PFSK-1 (cell line): ENCODE measurements around the gene ERBIN.

Source experiments
- FOXP2 ChIP-seq: optimal IDR thresholded peaks from 2 replicates; pipeline ENCODE3; 2011; ENCODE audit warnings: borderline replicate concordance, control low read depth, inconsistent platforms; ENCODE audit not compliant: insufficient read depth; ENCODE audit errors: extremely low read length, extremely low read depth
- POLR2AphosphoS5 ChIP-seq: IDR thresholded peaks from 2 replicates; pipeline ENCODE4 v1.6.1; 2012; ENCODE audit warnings: low read depth, mild to moderate bottlenecking, control low read depth, low read length, moderate library complexity
- SIN3A ChIP-seq: IDR thresholded peaks from 2 replicates; pipeline ENCODE4 v1.6.1; 2012; ENCODE audit warnings: mild to moderate bottlenecking, low read length, moderate library complexity, borderline replicate concordance; ENCODE audit not compliant: insufficient read depth
- TAF1 ChIP-seq: IDR thresholded peaks from 2 replicates; pipeline ENCODE4 v1.6.1; 2012; ENCODE audit warnings: low read length, control low read depth, borderline replicate concordance; ENCODE audit not compliant: insufficient read depth
- TF ChIP-seq, protein P1 (sequence below), 2 experiments: IDR thresholded peaks; 2 replicates each; pipeline versions ENCODE4 v1.6.1 to v1.8.0; 2011 to 2012; ENCODE audit warnings: low read depth in 2 of 2, low read length in 2 of 2, control low read depth in 1 of 2, inconsistent platforms in 1 of 2, mild to moderate bottlenecking in 1 of 2, moderate library complexity in 1 of 2; ENCODE audit not compliant: insufficient read depth in 1 of 2

The ERBIN gene

DNA sequence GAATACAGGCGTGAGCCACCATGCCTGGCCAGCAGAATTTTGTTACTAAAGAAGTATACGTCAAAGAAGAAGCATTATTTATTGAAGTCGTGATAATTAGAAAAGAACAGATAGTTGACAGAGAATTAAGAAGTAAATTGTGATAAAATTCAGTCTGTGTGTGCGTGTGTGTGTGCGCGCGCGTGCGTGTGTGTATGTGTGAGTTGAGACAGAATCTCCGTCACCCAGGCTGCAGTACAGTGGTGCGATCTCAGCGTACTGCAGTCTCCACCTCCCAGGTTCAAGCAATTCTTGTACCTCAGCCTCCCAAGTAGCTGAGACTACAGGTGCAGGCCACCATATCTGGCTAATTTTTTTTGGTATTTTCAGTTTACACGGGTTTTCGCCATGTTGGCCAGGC is 77.8 kb downstream of the ERBIN start:
- TF ChIP-seq, protein P1, sequence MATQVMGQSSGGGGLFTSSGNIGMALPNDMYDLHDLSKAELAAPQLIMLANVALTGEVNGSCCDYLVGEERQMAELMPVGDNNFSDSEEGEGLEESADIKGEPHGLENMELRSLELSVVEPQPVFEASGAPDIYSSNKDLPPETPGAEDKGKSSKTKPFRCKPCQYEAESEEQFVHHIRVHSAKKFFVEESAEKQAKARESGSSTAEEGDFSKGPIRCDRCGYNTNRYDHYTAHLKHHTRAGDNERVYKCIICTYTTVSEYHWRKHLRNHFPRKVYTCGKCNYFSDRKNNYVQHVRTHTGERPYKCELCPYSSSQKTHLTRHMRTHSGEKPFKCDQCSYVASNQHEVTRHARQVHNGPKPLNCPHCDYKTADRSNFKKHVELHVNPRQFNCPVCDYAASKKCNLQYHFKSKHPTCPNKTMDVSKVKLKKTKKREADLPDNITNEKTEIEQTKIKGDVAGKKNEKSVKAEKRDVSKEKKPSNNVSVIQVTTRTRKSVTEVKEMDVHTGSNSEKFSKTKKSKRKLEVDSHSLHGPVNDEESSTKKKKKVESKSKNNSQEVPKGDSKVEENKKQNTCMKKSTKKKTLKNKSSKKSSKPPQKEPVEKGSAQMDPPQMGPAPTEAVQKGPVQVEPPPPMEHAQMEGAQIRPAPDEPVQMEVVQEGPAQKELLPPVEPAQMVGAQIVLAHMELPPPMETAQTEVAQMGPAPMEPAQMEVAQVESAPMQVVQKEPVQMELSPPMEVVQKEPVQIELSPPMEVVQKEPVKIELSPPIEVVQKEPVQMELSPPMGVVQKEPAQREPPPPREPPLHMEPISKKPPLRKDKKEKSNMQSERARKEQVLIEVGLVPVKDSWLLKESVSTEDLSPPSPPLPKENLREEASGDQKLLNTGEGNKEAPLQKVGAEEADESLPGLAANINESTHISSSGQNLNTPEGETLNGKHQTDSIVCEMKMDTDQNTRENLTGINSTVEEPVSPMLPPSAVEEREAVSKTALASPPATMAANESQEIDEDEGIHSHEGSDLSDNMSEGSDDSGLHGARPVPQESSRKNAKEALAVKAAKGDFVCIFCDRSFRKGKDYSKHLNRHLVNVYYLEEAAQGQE (IDR thresholded peaks at IDR 0.05; ENCODE audit: insufficient read depth in 1 of 2, low read depth in 2 of 2, low read length in 2 of 2): no peak
- TF ChIP-seq TAF1 (no peak), SIN3A (no peak), POLR2AphosphoS5 (no peak), FOXP2 (no peak)

DNA sequence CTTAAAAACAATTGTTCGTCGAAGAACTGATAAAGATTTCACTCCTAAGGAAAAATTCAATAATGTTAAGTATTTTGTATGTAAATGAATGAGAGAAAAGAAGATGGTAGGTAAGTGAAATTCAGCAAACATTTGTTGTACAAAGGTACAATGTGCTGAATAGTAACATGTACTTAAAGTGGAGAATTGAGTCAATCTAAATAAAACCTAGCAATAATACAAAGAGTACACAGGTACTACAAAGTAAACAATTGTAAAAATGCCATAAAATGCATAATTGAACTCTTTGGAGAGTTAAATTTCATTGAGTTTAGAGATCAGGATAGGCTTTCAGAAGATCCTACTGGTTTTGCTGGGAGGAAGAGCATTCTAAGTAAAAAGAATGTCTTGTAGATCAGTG is 82.9 kb downstream of the ERBIN start:
- TF ChIP-seq SIN3A (no peak), POLR2AphosphoS5 (no peak), FOXP2 (no peak), TAF1 (no peak)
- TF ChIP-seq, protein P1 (IDR thresholded peaks at IDR 0.05; ENCODE audit: insufficient read depth in 1 of 2, low read depth in 2 of 2, low read length in 2 of 2): no peak

DNA sequence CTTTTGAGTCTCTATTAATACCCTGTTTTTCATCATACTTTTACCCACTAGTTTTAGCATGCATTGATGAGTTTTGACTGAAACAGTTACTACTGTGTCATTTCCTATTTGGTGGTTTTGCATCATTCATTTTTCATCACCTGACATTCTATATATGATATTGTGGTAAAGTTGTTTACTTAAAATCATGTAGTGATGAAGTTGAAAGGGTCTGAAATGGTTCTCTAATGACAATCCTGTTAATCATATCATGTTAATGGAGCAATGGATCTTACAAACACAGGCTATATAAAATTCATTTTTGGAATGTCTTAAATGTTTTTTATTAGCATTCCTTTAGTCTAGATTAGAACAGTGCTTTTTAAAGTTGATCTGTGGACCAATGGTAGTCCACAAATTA is 84.1 kb downstream of the ERBIN start:
- TF ChIP-seq SIN3A: no peak
- no peak for TF ChIP-seq POLR2AphosphoS5
- TF ChIP-seq, protein P1 (IDR thresholded peaks at IDR 0.05; ENCODE audit: insufficient read depth in 1 of 2, low read depth in 2 of 2, low read length in 2 of 2): no peak
- no peak for TF ChIP-seq FOXP2
- no peak for TF ChIP-seq TAF1

DNA sequence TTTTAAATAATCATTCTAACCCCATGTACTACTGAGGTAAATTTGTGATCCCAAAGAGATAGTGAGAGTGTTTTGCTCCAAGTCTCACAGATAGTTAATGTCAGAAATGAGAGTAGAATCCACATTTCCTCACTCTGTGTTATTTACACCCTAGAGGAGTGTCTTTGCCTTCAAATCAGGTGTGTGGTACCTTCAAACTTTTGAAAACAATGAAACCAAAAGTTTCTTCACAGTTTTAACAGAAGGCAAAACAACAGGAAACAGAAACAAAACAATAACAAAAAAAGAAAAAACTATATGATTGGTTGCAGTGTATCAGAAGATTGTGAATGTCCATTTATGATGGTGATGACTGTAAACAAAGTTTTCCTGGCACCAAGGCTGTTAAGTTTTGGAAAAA is 85.9 kb downstream of the ERBIN start:
- TF ChIP-seq, protein P1 (IDR thresholded peaks at IDR 0.05; ENCODE audit: insufficient read depth in 1 of 2, low read depth in 2 of 2, low read length in 2 of 2): no peak
- no peak for TF ChIP-seq TAF1
- TF ChIP-seq POLR2AphosphoS5: no peak
- no peak for TF ChIP-seq FOXP2
- no peak for TF ChIP-seq SIN3A

DNA sequence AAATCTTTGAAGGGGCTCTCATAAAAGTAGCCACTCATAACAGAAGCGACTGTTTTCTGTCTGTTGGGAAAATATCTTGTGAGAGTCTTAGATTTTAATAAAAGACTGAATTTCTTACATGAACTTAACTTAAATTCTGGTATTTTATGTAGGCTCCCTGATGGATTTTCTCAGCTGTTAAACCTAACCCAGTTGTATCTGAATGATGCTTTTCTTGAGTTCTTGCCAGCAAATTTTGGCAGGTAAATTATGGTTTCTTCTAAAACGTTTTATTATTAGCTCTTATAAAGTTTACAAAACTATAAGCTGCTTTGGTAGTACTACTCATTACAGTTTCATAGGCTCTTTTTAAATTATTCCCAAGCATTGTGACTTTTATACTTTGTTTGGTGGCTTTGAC is 87.0 kb downstream of the ERBIN start:
- TF ChIP-seq FOXP2 (no peak), SIN3A (no peak), TAF1 (no peak), POLR2AphosphoS5 (no peak)
- TF ChIP-seq, protein P1 (IDR thresholded peaks at IDR 0.05; ENCODE audit: insufficient read depth in 1 of 2, low read depth in 2 of 2, low read length in 2 of 2): no peak
